Sigmoid colon (tissue), 3 donors: ENCODE results near the gene ECHDC1.

Source experiments
- CTCF ChIP-seq, 4 experiments: fragments of 450-650 bp in 3 of 4; fragments of 200-600 bp in 1 of 4; IDR thresholded peaks; one replicate each; pipeline ENCODE4 v1.5.1; 2016 to 2019; ENCODE audit warnings: antibody characterized with exemption in 4 of 4, mild to moderate bottlenecking in 3 of 4, moderate library complexity in 2 of 4
- POLR2A ChIP-seq, 2 donors: fragments of 450-650 bp; IDR thresholded peaks; one replicate each; pipeline ENCODE4 v1.6.1; 2016; ENCODE audit warnings: antibody characterized with exemption in 2 of 2, mild to moderate bottlenecking in 2 of 2, moderate library complexity in 2 of 2

- TF ChIP-seq POLR2A (IDR thresholded peaks at IDR 0.05): no peak
- TF ChIP-seq CTCF (IDR thresholded peaks at IDR 0.05): no peak
Measured at GRCh38 chr6:127262896-127263295, 80.5 kb downstream of the ECHDC1 start.
